HG03521 (cell line): ENCODE data around the gene TMC1.

Experiments used
- ATAC-seq: cut with Tn5 transposase; IDR thresholded peaks from one replicate; pipeline ENCODE4 v1.9.1; 2021; ENCODE audit warnings: mild to moderate bottlenecking, moderate library complexity; ENCODE audit not compliant: unreplicated experiment

Gene TMC1

DNA sequence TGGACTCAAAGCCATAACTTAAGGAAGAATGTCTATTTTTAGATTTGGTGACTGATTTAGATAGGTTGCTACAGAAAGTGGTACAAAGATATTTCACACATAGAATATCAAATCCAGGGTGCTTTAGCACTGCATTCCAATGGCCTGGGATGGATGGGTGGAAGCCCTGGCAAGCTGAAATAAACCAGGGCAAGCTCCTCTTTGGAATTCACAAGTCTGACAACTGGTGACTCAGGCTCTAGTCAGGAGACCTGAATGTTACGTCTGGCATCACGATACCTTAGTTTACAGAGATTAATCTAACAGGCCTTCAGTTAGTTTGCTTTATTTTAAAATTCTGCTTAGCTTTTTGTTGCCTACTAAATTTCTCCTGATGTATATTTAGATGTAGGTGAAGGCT, 144.0 kb downstream of the TMC1 start:
- ATAC-seq: no peak

DNA sequence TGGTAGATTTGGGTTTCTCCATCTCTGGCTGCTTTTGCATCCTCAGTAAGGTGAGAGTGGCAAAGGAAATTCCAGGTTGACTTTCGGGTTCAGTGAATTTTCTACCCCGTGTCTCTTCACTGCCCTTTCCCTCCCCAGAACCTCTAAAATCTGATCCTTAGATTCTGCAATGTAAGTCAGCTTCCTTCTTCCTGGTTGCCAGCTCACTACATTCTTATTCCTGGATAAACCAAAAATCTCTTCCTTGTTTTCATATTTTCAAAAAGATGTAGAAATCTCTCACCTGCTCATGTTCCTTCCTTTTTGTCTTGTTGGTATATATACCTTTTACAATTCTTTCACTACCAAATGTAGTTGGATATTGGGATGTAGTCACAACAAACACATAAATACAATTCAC, 145.8 kb downstream of the TMC1 start:
- no peak for ATAC-seq

DNA sequence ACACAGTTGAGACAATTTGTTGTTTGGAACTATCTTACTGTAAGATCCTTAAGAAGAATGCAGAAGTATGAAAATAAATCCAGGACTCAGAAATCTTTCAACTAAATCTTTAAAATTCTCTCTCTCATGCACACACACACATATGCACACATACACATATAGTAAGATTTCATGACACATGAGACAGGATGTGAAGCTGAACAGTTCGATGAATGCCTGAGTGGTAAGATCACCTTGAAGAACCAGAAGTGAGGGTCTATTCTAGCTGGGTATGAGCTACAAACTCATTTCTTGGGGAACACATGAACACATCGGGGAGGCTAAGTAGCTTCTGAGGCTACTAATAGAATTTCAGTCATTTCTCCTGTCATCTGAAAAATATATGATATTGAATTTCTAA, 153.6 kb downstream of the TMC1 start:
- ATAC-seq: no peak

DNA sequence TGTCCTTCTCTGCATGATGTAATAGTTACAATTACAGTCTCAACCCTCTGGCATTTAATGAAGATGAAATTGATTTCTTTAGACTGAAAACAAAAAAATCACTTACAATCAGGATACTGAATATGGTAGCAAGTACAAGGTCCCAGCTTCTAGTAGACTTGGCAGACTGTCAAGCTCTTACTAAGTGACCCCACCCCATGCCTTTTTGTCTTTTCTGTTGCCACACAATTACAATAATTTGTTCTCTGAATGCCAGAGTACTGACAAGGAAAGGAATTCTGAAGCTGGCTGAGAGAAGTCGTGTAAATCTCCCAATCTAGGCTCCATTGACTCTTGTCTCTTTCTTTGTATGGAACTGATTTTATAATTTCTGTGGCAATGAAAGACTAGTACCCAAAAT, 154.2 kb downstream of the TMC1 start:
- ATAC-seq: no peak

DNA sequence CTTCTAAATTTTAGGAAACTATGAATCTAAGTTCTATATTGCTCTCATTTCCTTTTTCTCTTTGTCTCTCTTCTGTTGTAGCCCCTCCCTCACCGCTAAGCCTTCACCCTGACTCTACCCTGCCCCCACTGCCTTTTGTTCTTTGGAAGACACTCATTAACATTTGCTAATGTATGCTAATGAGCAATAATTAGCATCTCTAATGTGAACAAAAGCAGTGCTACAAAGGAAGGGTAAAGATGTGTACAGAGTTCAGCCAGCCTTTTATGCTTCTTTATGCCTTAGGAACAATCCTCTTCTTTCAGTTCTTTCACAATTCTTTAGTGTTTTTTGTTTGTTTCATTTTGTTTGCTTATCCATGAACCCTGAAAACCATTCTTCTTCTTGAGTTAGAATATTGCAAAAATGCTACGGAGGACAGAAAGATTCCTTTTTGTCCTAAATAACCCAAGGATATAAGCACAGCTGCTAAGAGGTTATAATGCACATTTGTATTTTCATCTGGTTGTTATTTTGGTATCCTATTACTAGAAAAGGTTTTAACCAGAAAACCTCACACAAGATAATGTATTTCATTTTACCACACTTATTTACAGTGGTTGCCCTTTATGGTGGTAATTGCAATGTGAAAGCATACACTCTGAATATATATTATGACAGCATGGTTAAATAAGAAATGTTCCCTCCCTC, 159.3 kb downstream of the TMC1 start:
- ATAC-seq: no peak

DNA sequence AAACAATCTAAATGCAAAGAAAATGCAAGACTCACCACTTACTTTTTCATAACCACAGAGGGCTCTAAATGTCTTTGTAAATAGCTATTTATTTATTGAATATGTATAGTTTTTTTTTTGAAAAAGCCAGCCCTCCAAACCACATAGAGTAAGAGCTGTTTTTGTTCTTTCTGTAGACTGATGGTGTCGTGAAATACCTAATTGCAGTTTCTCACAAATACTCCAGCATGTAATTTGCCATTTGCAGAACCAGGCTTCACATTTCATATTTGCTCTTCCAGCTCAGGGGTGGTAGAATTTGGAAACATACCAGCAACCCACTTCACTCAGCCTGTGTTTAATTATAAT, 159.8 kb downstream of the TMC1 start:
- no peak for ATAC-seq

DNA sequence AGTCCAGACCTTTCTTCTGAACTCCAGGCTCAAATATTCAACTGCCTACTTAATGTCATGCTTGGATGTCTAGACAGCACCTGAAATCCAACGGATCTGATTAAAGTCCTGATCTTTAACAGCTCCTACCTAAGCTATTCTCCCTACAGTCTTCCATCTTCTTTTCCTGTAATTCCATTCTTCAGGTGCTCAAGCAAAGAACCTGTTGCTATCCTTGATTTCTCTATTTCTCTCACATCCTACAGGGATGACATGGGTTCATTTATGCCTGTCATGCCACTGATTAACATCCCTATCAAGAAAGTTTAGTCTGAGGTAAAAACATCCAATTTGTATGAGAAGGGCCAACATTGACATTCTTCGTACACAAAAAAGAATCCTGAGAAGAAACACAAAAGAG, 163.2 kb downstream of the TMC1 start:
- no peak for ATAC-seq

DNA sequence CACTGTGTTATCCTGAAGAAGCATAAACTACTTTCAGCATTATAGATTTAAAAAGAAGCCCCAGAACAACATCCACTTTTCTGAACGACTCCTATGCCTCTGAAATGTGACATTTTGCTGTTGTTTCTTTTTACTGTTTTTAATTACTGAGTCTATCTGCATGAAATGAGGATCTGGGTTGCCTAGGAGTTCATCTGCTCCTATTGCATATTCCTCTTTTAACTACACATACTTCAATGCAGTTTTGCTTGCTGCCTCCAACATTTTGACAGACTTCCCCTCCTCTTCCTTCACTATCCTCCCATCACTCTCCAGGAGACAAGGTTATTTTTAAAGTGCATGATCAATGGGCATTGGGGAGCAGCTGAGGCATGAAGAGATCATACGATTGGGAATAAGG, 164.5 kb downstream of the TMC1 start:
- no peak for ATAC-seq

DNA sequence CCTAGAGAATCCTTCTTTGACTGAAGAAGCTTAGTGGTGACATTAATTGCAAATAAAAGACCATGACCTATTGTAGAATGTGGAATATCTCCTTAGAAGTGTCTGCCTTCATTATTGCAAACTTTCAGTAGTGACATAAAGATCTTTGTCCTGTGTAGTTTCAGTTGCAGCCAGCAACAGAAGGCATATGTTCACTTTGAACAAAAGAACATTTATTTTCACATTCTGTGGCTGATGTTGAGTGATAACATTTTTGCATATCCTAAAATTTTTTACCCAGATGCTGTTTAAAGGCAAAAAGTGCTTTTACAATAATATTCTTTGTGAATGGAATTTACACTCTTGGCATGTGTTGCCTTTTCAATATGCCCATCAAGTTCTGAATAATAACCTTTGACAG, 165.9 kb downstream of the TMC1 start:
- ATAC-seq: no peak

DNA sequence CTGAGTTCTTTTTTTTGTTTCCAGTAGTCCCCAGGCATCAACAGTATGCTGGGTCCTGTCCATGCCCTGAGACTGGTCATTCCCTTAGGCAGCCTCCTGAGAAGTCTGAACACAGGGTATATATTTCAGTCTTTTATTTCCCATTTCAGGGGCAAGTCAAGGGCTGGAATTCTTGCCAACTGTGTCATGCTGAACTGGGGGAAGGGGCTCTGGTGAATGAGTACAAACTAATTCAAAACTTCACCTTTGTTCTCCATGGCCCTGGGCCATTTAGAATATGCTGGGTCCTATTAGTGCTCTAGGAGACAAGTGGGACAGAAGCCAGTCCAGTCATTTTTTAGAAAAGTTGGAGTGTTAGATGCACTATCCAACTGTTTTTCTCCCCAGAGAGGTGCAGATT, 170.3 kb downstream of the TMC1 start:
- ATAC-seq: no peak

DNA sequence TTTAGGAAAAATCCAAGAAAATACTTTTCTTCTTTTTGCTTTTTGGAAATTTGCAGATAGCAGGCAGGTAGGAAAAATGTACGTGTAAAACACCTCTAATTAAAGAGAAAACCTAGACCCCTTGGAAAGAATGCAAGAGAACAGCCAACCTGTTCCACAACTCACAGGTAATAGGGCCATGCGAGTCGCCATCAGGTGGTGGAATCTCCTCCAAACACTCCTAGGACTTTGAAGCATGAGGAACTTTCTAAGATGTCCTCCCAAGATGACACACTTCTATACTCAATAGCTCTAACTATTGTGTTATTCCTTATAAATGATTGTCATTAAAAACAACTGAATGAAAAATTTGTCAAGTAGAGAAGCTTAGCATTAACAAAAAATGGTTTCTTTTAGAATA, 174.0 kb downstream of the TMC1 start:
- no peak for ATAC-seq

DNA sequence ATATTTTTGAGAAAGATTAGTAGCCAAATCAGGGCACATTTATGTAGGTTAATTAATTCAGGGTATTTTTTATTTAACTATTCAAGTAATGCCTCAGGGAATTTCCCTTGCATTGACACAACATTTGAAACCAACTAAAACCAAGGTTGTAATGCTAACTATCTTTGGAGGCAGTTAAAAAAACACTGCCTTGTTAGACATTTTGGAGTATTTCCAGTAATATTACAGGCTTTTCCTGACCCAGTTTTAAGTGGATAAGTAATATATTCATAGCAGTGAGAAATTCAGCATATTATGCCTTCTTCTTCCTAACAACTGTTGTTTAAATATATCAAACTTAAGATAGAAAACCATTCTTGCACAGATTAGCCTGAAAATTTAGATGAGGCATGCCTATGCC, 175.1 kb downstream of the TMC1 start:
- ATAC-seq: no peak

DNA sequence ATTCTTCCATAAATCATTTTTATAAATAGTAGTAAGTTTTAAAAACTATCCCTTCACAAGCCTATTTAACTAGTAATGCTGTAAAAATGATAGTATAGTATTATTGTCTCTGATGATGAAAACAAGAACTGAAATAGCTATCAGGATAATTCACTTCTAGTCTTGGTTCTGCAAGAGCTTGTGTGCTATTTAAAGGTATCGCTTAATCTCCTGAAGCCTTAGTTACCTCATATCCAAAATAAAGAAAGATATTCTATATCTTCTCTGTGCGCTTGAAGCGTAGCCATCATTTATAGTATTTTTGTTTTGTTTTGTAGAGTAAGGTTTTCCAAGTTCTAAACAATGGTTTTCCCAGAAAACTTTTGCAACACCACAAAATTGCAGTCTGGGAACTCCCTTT, 180.1 kb downstream of the TMC1 start:
- no peak for ATAC-seq

DNA sequence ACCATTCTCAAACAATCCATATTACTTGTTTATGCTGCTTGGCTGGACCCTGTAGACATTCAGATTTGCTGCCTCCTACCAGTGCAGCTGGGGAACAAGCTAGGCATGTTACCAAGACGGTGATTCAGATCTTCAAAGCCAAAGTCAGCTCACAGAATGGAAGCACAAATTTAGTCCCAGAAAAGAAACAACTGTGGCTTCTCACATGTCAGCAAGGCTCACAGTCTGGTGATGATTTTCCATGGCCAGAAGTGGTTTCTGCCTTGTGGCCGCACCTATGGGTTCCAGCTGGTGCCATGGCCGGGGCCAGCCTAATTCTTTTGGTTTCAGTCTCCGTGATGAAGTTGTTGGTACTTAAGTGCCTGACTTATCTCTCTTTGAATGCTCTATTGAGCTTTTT, 182.2 kb downstream of the TMC1 start:
- ATAC-seq: no peak

DNA sequence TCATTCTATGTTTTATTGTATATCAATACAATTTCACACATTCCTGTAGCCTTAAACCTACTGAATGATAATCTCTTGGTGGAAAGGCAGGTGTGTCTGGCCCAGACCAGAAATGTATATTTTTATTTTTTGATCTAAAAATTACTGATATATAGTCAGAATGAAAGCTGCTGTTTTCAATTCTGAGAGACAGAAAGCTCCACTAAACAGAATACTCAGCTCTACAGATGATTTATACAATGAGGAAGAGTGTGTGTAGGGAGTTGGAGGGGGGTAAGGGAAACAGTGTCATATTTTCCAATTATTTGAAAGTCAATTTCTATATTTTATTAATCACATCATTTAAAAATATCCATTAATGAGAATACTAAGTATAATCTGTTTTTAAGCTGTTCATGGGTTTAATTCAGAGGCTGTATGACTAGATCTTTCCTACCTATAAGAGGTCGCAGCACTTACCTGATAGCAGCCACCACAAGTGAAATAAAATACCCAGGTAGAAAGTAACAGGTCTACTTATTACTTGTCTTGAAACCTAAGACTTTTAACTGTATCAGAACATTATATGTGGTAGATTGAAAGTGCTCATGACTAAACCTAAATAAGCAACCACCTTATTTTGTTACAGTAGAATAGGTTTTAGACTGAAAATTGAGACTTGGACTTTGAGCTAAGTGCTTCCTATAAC, 183.4 kb downstream of the TMC1 start:
- no peak for ATAC-seq

DNA sequence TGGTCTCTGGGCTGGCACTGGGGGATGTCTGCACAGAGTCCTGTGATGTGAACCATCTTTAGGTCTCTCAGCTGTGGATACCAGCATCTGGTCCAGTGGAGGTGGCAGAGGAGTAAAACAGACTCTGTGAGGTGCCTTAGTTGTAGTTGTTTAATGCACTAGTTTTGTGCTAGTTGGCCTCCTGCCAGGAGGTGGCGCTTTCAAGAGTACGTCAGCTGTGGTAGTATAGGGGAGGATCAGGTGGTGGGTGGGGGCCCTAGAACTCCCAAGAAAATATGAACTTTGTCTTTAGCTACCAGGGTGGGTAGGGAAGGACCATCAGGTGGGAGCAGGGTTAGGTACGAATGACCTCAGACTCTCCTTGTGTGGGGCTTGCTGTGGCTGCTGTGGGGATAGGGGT, 197.1 kb downstream of the TMC1 start:
- ATAC-seq: no peak

DNA sequence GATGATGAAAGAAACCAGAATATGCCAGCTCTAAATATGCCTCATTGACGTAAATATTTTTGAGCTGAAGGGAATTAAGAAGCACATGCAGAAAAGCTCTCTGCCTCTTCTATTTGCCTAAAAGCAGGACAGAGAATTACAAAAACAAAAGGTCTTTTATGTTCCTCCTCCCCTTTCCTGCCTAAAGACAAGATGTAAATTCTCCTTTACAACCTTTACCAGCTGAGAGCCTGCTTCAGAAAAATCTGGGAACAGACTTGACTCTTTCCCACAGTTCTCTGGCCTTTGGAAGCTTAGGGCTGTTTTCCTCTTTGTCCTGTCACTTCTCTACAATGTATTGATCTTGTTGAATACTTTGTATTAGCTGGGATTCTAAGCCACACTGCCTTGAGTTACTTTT, 199.7 kb downstream of the TMC1 start:
- no peak for ATAC-seq

DNA sequence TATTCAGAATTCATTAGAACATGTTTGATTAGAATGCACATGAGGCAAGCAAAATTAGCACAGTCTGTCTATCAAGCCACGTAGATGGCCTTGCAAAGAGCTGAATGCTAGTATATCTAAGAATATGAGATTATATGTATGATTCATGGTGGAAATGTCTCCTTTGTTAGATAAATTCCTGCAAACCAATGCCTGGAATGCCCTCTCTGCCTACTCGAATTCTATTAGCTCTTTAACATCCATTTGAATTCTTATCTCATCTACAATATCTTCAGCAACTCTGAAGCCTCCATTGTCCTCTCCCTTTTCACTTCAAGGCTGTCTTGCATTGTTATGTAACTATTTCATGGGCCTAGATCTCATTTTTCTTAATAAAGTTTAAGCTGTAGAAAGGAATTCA, 205.5 kb downstream of the TMC1 start:
- ATAC-seq: no peak

DNA sequence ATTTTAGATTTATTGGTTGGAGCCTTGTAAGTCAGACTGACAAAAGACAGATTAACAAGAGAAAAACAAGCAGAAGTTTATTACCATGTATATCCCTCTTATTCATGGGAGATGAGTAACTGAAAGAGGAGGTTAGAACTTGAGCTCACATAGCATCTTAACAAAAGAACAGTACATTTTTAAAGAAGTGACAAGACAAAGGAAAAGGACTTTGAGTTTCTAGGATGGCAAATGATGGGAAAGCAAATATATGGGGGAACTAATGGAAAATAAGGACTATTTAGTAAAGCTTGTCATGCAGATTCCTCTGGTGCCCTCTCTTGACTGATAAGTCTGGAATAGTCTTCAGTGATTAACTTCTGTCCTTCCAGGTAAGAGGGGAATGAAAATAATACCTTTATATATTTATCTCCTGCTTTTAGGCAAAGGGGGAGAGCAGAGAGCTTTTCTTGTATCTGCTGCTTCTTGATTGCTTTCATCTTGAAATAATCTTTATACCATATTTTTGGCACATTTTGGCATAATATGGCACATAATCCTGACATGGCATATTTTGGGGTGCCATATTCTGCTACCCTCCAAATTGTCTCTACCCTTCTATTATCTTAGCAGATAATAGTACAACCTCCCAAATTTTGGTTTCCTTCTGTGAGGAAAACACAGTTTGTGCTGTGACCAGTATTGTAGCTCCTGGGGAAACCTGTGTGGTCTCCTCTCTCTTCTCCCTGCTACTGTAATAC, 206.8 kb downstream of the TMC1 start:
- no peak for ATAC-seq

DNA sequence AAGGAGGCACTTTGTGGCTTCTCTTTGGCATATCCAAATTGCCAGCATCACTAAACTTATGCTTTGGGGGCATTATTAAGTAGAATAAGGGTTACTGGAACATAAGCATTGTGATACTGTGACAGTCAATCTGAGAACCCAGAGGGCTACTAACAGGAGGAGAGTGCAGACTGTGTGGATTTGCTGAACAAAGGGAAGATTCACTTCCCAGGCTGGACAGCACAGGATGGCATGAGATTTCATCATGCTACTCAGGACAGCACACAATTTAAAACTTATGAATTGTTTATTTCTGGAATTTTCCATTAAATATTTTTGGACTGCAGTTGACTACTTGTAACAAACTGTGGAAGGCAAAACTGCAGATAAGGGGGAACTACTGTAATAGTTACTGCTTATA, 212.5 kb downstream of the TMC1 start:
- no peak for ATAC-seq

DNA sequence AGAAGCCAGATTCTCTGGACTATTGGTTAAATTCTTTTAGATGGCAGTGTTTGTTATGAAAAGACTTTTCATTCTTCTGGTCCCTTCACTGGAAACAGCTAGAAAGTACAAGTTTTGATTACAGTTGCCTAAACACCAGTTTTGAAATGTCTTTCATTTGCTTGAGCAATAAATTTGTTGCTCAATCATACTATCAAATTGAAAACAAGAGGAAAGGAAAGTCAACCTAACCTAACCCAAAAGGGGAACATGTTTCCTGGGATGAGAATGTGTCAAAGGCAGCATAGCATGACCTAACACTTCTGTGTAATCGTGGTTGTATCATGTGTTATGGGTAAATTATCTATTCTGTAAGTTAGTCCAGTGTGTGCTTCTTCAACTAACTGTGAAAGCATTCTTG, 213.2 kb downstream of the TMC1 start:
- no peak for ATAC-seq

DNA sequence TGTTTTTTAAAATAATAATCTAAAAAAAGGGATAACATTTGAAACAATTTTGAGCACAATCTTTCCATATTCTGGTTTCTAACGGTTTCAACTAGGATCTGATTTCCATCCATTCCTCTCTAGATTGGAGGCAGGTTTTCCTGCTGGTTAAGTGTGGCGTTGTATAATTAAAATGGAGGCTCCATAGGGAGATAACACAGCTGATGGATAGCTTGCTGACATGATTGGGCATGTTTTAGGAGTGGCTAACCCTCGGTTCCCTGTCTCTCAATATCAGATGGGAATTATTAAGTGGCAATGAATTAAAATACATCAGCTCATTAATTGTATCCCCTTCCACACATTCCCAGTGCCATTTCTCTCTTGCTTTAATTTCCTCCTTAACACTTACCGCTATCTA, 222.4 kb downstream of the TMC1 start:
- no peak for ATAC-seq
